SK-N-SH treated with all-trans-retinoic acid at 6 μM for 48 hours (cell line): Measurements from ENCODE around the gene ZNF518B.

Experiments
- CSDC2 ChIP-seq: fragments of 250-450 bp; sonication (Bioruptor Pico); IDR thresholded peaks from 2 replicates; pipeline ENCODE4 v1.5.0; 2020; ENCODE audit warnings: mild to moderate bottlenecking, moderate library complexity
- PPARA ChIP-seq: fragments of 250-450 bp; sonication (Bioruptor Pico); IDR thresholded peaks from 2 replicates; pipeline ENCODE4 v1.5.0; 2020; ENCODE audit warnings: mild to moderate bottlenecking, borderline replicate concordance
- SNAI2 ChIP-seq: fragments of 250-450 bp; sonication (Bioruptor Pico); IDR thresholded peaks from 2 replicates; pipeline ENCODE4 v1.5.0; 2020; ENCODE audit warnings: mild to moderate bottlenecking, moderate library complexity
- TCF4 ChIP-seq: fragments of 250-450 bp; sonication (Bioruptor Pico); IDR thresholded peaks from 2 replicates; pipeline ENCODE4 v1.8.0; 2021; ENCODE audit warnings: mild to moderate bottlenecking, moderate library complexity, borderline replicate concordance
- ZC3H10 ChIP-seq: fragments of 250-450 bp; sonication (Bioruptor Pico); IDR thresholded peaks from 2 replicates; pipeline ENCODE4 v1.5.1; 2021; ENCODE audit warnings: mild to moderate bottlenecking, moderate library complexity

DNA sequence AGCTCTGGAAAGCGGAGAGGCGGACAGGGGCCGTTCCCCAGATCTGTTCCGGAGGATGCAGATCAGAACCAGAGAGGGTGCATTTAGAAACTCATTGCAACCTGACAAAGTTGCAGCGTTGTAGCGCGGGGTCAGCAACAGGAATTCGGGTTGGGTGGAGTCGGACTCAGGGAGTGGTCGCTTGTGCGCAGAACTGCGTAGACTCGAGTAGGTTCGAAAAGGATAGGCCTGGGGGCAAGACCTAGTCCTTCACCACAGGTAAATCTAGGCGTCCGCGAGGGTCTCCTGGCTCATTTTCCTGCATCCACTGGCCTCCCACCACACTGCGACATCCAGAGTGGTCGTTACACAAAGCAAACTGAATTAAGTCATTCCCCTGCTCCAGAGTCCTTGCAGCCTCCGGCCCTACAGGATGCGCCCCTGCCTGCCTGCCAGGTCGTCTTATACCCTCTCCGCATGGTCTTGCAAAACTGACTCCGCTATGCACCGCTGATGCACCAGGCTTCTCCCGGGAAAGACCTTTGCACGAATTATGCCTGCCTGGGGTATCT lies 4.7 kb upstream of the ZNF518B start:
- TF ChIP-seq ZC3H10 (CRISPR knock-in tag) = no peak
- TF ChIP-seq PPARA (CRISPR knock-in tag) = no peak
- no peak for TF ChIP-seq CSDC2
- no peak for TF ChIP-seq SNAI2 (CRISPR knock-in tag)
- TF ChIP-seq TCF4 = no peak
